Neural cell (in vitro differentiated cells): ENCODE measurements around the gene ERICH4.

ENCODE experiments used
- EP300 ChIP-seq: fragments of 450-650 bp; conservative IDR thresholded peaks from 2 replicates; pipeline ENCODE4 v1.6.1; 2014; ENCODE audit warnings: antibody characterized with exemption, mild to moderate bottlenecking, moderate library complexity; ENCODE audit not compliant: poor library complexity, severe bottlenecking
- EZH2 ChIP-seq: fragments of 200-600, 300-800 bp; shearing (Covaris generic), sonication (generic); IDR thresholded peaks from 2 replicates; pipeline ENCODE4 v1.6.1; 2014; ENCODE audit warnings: antibody characterized with exemption, low read length, borderline replicate concordance, mild to moderate bottlenecking; ENCODE audit not compliant: insufficient read depth, poor library complexity, severe bottlenecking
- POLR2AphosphoS5 ChIP-seq: IDR thresholded peaks from 2 replicates; pipeline ENCODE4 v1.6.1; 2012
- RAD21 ChIP-seq: fragments of 450-650 bp; conservative IDR thresholded peaks from 2 replicates; pipeline ENCODE4 v1.6.1; 2014; ENCODE audit warnings: antibody characterized with exemption, mild to moderate bottlenecking, moderate library complexity
- SMC3 ChIP-seq: fragments of 450-650 bp; conservative IDR thresholded peaks from 2 replicates; pipeline ENCODE4 v1.6.1; 2014; ENCODE audit warnings: antibody characterized with exemption, mild to moderate bottlenecking, moderate library complexity; ENCODE audit not compliant: poor library complexity
- TAF1 ChIP-seq: IDR thresholded peaks from 2 replicates; pipeline ENCODE4 v1.6.1; 2012; ENCODE audit warnings: low read depth
- TF ChIP-seq, protein P1 (sequence below): fragments of 450-650 bp; IDR thresholded peaks from 2 replicates; pipeline ENCODE4 v1.5.1; 2014; ENCODE audit warnings: antibody characterized with exemption, mild to moderate bottlenecking, moderate library complexity; ENCODE audit not compliant: poor library complexity, severe bottlenecking
- TF ChIP-seq, protein P2 (sequence below): IDR thresholded peaks from 2 replicates; pipeline ENCODE4 v1.6.1; 2012; ENCODE audit warnings: borderline replicate concordance

DNA sequence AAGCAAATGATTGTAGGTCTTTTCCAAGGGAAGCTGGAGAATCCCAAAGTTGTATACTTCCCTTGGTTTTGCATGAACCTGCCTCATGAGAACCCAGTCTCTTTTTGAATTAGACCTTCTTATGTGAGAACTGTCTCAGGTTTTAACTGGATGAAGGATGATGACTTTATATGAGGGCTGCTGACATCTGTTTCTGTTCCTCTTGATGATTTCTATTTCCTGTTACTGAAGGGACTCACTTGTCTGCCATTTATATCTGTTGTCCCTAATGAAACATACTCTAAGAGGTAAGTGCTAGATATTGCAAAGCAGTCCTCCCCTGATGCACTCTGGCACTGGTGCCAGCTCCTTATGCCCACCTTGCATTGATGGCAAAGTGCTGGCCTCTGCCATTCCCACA, 33.6 kb downstream of the ERICH4 start:
- TF ChIP-seq POLR2AphosphoS5 = no peak
- TF ChIP-seq, protein P1, sequence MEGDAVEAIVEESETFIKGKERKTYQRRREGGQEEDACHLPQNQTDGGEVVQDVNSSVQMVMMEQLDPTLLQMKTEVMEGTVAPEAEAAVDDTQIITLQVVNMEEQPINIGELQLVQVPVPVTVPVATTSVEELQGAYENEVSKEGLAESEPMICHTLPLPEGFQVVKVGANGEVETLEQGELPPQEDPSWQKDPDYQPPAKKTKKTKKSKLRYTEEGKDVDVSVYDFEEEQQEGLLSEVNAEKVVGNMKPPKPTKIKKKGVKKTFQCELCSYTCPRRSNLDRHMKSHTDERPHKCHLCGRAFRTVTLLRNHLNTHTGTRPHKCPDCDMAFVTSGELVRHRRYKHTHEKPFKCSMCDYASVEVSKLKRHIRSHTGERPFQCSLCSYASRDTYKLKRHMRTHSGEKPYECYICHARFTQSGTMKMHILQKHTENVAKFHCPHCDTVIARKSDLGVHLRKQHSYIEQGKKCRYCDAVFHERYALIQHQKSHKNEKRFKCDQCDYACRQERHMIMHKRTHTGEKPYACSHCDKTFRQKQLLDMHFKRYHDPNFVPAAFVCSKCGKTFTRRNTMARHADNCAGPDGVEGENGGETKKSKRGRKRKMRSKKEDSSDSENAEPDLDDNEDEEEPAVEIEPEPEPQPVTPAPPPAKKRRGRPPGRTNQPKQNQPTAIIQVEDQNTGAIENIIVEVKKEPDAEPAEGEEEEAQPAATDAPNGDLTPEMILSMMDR = no peak
- TF ChIP-seq SMC3 = no peak
- no peak for TF ChIP-seq RAD21
- no peak for TF ChIP-seq TAF1
- TF ChIP-seq, protein P2, sequence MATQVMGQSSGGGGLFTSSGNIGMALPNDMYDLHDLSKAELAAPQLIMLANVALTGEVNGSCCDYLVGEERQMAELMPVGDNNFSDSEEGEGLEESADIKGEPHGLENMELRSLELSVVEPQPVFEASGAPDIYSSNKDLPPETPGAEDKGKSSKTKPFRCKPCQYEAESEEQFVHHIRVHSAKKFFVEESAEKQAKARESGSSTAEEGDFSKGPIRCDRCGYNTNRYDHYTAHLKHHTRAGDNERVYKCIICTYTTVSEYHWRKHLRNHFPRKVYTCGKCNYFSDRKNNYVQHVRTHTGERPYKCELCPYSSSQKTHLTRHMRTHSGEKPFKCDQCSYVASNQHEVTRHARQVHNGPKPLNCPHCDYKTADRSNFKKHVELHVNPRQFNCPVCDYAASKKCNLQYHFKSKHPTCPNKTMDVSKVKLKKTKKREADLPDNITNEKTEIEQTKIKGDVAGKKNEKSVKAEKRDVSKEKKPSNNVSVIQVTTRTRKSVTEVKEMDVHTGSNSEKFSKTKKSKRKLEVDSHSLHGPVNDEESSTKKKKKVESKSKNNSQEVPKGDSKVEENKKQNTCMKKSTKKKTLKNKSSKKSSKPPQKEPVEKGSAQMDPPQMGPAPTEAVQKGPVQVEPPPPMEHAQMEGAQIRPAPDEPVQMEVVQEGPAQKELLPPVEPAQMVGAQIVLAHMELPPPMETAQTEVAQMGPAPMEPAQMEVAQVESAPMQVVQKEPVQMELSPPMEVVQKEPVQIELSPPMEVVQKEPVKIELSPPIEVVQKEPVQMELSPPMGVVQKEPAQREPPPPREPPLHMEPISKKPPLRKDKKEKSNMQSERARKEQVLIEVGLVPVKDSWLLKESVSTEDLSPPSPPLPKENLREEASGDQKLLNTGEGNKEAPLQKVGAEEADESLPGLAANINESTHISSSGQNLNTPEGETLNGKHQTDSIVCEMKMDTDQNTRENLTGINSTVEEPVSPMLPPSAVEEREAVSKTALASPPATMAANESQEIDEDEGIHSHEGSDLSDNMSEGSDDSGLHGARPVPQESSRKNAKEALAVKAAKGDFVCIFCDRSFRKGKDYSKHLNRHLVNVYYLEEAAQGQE = no peak
- no peak for TF ChIP-seq EZH2
- no peak for TF ChIP-seq EP300
